GM21528 (cell line): ENCODE measurements around the gene KAT5.
"Not testable (repeated sequence)": the region's sequence is repeated elsewhere in the genome, so short reads cannot be mapped to it uniquely, and the experiment has no call there.

Experiments
- ATAC-seq: cut with Tn5 transposase; IDR thresholded peaks from one replicate; pipeline ENCODE4 v1.9.1; 2021; ENCODE audit warnings: mild to moderate bottlenecking, moderate library complexity; ENCODE audit not compliant: unreplicated experiment, low FRiP score

KAT5 gene

DNA sequence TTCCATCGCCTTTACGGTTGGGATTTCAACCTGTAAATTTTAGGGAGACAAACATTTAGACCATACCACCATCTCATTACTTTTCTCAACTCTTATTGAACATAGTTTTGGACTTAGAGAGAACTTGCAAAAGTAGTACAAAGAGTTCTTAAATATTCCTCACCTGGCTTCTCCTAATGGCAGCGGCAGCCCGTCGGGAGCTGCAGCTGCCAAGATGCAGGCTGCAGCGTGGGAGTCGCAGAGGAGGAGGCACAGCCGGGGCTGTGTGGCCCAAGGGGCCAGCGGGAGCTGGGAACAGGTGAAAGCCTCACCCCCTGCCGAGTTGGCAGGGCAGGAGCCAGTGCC is 31.6 kb downstream of the KAT5 start:
- ATAC-seq: no peak

DNA sequence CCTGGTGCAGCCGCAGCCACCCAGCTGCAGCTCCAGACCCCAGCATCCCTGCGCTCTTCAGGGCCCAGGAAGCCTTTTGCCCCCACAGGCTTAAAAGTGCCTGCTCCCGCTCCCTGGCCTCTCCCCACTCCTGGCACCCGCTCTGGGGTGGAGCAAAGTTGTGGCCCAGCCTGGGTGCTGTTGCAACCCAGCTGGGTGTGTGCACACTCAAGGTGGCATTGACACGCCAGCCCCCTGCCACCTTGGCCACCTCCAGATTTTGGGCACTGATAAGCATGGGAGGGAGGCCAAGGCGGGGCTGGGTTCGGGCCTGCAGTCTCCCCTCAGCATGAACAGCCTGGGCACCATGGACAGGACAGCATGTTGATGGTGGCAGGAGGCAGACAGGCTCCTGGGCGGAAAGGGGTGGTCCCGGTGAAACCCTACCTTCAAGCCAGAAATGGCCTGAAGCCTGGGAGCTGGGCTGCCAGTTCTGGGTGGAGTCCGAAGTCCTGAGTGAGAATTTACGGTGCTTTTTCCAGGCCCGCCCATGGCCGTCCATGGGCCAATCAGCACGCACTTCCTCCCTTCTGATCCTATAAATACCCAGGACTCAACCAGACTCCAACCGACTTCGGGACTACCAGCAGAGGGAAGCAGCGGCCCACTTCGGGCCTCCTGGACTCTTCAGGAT is 32.1 kb downstream of the KAT5 start:
- no peak for ATAC-seq

DNA sequence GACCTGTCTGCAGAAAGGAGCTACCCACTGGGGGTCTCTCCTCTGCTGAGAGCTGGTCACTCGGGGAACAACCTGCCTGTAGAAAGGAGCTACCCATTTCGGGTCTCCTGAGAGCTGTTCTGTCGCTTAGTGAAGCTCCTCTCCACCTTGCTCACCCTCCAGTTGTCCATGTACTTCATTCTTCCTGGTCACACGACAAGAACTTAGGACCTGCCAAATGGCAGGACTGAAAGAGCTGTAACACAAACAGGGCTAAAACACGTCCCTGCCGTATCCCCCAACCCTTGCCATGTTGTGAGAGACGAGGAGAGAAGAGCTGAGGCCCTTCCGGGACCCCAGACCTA is 32.6 kb downstream of the KAT5 start:
- no peak for ATAC-seq

DNA sequence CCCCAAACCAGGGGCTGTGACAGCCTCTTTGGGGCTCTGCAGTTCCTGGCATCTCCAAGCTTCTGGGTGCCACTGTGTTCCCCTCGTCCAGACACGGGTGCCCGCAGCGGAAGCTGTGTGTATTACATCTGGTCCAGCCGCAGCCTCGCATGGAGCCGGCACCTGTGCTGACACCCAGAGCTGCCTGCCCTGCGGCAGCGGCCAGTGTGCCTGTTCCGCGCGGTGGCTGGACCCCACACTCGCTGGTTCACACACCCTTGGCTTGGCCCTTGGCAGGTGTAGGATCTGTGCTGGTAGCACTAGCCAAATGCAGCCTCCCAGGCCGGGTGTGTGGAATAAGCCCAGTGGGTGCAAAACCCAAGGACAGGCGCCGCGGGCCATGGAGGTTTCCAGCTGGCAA is 33.0 kb downstream of the KAT5 start:
- ATAC-seq: no peak

DNA sequence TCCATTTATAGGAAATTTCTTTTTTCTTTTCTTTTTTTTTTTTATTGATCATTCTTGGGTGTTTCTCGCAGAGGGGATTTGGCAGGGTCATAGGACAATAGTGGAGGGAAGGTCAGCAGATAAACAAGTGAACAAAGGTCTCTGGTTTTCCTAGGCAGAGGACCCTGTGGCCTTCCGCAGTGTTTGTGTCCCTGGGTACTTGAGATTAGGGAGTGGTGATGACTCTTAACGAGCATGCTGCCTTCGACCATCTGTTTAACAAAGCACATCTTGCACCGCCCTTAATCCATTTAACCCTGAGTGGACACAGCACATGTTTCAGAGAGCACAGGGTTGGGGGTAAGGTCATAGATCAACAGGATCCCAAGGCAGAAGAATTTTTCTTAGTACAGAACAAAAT is 50.1 kb downstream of the KAT5 start:
- not testable (repeated sequence) for ATAC-seq

DNA sequence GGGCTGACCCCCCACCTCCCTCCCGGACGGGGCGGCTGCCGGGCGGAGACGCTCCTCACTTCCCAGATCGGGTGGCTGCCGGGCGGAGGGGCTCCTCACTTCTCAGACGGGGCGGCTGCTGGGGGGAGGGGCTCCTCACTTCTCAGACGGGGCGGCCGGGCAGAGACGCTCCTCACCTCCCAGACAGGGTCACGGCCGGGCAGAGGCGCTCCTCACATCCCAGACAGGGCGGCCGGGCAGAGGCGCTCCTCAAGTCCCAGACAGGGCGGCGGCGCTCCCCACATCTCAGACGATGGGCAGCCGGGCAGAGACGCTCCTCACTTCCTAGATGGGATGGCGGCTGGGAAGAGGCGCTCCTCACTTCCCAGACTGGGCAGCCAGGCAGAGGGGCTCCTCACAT is 50.8 kb downstream of the KAT5 start:
- not testable (repeated sequence) for ATAC-seq

DNA sequence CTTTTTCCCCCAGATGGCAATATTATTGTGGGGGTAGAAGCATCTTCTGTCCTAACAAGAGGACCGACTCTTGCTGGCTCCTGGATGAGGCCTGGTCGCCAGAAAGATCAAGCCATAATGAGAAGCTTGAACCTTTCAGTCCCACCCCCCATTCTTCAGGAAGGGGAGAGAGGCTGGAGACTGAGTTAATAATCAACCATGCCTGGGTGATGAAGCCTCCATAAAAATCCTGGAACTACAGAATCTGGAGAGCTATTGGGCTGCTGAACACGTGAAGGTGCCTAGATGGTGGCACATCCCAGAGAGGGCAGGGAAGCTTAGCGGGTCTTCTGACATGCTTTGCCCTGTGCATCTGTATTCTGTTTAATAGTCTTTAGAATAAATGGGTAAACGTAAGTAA is 52.4 kb downstream of the KAT5 start:
- no peak for ATAC-seq

DNA sequence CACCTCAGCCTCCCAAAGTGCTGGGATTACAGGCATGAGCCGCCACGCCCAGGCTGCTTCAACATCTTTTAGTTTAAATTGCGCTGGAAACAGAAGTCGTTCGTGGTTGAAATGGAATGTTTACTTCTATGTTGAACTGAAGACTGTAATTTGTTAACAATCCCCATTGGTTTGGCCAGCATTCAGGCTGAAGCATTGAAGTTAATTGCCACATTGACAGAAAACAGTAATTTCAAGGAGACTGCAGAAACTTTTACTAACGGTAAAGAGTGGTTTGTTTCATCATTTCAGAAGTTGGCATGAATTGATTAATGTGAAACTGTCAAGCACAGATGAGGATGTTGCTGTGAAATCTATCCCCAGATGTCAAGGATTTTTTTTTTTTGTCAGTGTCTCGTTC is 54.5 kb downstream of the KAT5 start:
- no peak for ATAC-seq

DNA sequence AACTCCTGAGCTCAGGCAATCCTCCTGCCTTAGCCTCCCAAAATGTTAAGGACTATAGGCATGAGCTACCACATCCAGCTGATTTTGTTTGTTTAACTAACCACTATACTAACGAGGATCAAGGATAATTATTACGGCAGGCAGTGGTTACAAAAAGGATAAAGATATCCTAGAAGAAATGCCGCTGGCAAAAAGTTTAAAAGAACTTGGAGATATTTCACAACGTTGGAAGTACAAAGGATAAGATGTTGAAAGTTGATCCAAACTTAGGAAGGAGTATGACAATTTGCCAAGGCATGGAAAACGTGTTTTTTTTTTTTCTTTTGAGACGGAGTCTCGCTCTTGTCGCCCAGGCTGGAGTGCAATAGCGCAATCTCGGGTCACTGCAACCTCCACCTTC is 55.4 kb downstream of the KAT5 start:
- no peak for ATAC-seq

DNA sequence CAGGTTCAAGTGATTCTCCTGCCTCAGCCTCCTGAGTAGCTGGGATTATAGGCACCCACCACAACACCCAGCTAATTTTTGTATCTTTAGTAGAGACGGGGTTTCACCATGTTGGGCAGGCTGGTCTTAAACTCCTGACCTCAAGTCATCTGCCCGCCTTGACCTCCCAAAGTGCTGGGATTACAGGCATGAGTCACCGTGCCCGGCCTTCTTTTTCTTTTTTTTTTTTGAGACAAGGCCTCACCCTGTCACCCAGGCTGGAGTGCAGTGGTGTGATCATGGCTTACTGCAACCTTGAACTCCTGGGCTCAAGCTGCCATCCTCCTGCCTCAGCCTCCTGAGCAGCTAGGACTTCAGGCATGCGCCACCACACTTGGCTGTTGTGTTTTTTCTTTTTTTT is 55.8 kb downstream of the KAT5 start:
- ATAC-seq: not testable (repeated sequence)
